Lung microvascular endothelial cell (primary cell): ENCODE data around the gene MYBPC2. TPM values are rescaled to one million over a fixed set of nuclear protein-coding genes. Genes with fewer than 3 reads are reported as not detected.
"Not testable (repeated sequence)": the region's sequence is repeated elsewhere in the genome, so short reads cannot be mapped to it uniquely, and the experiment has no call there.

Experiments used
- DNase-seq, 2 donors: peaks; one replicate each; pipeline versions ENCODE4 v3.0.0 to v3.0.0-alpha.2; 2010; ENCODE audit warnings: low read depth in 2 of 2
- total RNA-seq: library from RNA; depleted of rRNA; stranded (reverse); fragments of >200 nt; gene quantifications from 2 replicates; pipeline ENCODE4 v1.2.1, GENCODE V29; 2014

MYBPC2 gene
- total RNA-seq, 1 donor from 2014 or later, result not detected

- no peak for DNase-seq
Observed at GRCh38 chr19:50458396-50459066, 25.8 kb downstream of the MYBPC2 start.

DNA sequence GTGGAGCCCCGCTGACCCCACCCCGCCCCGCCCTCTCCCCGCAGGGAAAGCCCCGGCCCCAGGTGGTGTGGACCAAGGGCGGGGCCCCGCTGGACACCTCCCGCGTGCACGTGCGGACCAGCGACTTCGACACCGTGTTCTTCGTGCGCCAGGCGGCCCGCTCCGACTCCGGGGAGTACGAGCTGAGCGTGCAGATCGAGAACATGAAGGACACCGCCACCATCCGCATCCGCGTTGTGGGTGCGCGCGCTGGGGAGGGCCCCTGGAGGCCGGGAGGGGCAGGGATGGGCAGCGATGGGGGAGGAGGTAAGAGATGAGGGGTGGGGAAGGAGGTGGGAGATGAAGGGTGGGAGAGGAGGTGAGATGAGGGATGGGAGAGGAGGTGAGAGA lies 26.4 kb downstream of the MYBPC2 start:
- DNase-seq, result no peak

GRCh38 chr19:50459638-50460037 lies 26.9 kb downstream of the MYBPC2 start:
- no peak for DNase-seq

GRCh38 chr19:50460161-50460765 lies 27.6 kb downstream of the MYBPC2 start:
- DNase-seq, result peak in 1 of 2 donors; percentile 30

- peak; percentile 68 to 83 for DNase-seq
Observed at GRCh38 chr19:50461066-50461875, 28.6 kb downstream of the MYBPC2 start.

GRCh38 chr19:50462970-50463369 lies 30.3 kb downstream of the MYBPC2 start:
- no peak for DNase-seq

GRCh38 chr19:50464348-50464747 lies 31.7 kb downstream of the MYBPC2 start:
- no peak for DNase-seq

DNA sequence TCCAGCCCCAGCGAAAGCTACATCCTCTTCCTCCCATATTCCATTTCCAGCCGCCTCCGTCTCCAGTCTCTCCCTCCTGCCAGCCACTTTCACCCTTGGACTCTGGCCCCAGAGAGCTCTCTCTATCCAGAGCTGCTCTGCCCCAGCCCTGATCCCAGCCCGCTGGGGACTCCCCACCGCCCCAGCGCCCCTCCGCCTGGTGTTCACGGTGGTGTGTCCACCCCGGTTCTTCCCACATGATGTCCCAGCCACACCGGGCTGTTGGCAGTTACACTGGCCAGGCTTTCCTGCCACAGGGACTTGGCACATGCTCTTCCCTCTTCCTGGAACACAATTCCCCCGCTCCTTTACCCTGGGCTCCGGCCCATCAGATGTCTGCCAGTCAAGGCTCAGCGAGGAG lies 32.3 kb downstream of the MYBPC2 start:
- DNase-seq, result no peak

- DNase-seq, result peak in 1 of 2 donors; percentile 47
Observed at GRCh38 chr19:50465986-50466705, 33.5 kb downstream of the MYBPC2 start.

DNA sequence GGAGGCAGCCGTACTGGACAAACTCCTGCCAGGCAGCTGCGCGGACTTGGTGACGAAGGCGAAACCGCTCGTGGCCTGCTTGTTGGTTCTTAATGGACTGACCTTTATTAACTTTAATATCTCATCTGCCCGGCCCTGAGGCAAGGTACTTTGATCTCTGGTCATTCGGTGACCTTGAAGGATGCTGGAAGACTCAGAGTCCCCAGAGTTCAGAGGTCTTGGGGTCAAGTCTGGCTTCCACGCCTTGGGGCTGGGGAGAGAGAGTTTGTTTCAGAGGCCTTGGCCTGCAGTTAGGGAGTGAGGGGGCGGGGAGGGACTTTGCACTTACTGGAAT lies 34.0 kb downstream of the MYBPC2 start:
- DNase-seq, result no peak

GRCh38 chr19:50467566-50467965 lies 34.9 kb downstream of the MYBPC2 start:
- no peak for DNase-seq

DNA sequence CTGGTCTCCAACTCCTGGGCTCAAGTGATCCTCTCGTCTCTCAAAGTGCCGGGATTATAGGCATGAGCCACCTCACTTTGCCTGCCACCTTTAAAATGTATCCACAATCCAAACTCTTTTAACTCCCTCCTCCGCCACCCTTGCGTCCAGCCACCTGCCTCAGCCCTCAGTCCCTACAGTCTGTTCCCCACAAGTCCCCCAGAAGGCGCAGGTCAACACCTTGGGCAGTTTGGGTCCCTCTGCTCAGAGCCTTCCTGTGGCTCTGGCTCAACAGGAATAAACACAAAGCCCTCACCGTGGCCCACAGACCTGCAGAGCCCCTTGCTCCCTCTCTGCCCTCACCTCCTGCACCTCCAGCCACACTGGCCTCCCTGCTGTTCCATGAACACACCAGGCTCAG lies 36.1 kb downstream of the MYBPC2 start:
- DNase-seq, result no peak

- DNase-seq, result not testable (repeated sequence)
Observed at GRCh38 chr19:50473336-50473735, 40.6 kb downstream of the MYBPC2 start.

DNA sequence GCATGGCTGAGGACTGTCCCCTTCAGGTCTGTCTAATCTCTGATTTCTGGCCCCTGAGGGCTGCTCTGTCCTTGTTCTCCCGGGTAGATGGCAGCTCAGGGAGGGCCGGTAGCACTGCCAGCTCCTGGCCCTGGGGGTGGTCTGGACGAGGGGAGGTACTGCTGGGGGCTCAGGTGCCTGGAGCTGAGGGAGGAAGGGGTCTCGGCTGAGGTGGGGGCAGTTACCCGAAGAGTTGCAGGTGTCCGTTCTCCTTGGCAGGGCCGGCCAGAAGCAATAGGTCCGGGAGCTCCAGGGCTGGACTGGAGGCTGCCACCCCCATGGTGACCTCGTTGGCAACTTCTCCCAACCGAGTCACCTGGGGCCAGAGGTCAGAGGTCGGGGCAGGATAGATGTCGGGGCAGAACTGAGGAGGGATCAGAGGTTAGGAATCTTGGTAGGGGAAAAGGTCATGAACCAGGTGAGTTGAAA lies 42.4 kb downstream of the MYBPC2 start:
- no peak for DNase-seq

GRCh38 chr19:50475736-50476223 lies 43.1 kb downstream of the MYBPC2 start:
- DNase-seq, result no peak

GRCh38 chr19:50476224-50476906 lies 43.7 kb downstream of the MYBPC2 start, which contains the start of the genes EMC10 and GARIN5A:
Gene EMC10 (plus strand): TSS chr19:50476507. CDS start chr19:50476545, 38 bp downstream.
Gene GARIN5A (minus strand): TSS chr19:50476848. CDS start chr19:50476388, 460 bp downstream.
- DNase-seq, result peak; percentile 96 to 98

- DNase-seq, result no peak
Observed at GRCh38 chr19:50476907-50477238, 44.2 kb downstream of the MYBPC2 start.

GRCh38 chr19:50477751-50478515 lies 45.2 kb downstream of the MYBPC2 start:
- DNase-seq, result no peak

GRCh38 chr19:50478901-50479715 lies 46.4 kb downstream of the MYBPC2 start:
- peak; percentile 56 to 75 for DNase-seq
